Stimulated activated CD4-positive, alpha-beta T cell treated with anti-CD3 and anti-CD28 coated beads, Interleukin-2, amount 100 ng/mL, for 24 hours (primary cell): Measurements from ENCODE around the gene LRRC8E.
"Not testable (repeated sequence)": the region's sequence is repeated elsewhere in the genome, so short reads cannot be mapped to it uniquely, and the experiment has no call there.

ENCODE experiments used
- DNase-seq, 2 donors: peaks; one replicate each; pipeline ENCODE4 v3.0.0-alpha.2; 2020

Gene LRRC8E

GRCh38 chr19:7888826-7889217 lies 512 bp downstream of the LRRC8E start:
- no peak for DNase-seq

DNA sequence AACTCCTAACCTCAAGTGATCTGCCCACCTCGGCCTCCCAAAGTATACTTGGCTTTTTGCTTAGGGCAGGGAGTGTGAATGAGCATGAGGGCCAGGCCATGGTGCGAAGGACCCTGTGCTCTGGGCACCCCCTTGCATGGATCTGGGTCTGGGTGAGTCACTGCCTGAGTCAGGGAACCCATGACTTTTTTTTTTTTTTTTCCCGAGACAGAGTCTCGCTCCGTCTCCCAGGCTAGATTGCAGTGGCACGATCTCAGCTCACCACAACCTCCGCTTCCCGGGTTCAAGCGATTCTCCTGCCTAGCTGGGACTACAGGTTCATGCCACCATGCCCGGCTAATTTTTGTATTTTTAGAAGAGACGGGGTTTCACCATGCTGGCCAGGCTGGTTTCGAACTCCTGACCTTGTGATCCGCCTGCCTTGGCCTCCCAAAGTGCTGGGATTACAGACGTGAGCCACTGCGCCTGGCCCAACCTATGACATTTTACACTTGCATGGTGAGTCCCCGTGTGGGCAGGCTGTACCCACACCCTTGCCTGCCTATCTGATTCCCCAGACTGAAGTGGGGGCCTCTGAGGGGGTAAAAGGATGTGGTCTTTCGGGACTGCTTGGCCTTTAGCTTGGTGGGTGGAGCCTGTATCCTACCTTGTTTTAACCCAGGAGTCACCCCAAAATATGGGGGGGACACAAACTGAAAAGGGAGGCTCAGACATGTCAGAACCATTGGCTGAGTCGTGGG lies 5.2 kb downstream of the LRRC8E start:
- DNase-seq = not testable (repeated sequence)

DNA sequence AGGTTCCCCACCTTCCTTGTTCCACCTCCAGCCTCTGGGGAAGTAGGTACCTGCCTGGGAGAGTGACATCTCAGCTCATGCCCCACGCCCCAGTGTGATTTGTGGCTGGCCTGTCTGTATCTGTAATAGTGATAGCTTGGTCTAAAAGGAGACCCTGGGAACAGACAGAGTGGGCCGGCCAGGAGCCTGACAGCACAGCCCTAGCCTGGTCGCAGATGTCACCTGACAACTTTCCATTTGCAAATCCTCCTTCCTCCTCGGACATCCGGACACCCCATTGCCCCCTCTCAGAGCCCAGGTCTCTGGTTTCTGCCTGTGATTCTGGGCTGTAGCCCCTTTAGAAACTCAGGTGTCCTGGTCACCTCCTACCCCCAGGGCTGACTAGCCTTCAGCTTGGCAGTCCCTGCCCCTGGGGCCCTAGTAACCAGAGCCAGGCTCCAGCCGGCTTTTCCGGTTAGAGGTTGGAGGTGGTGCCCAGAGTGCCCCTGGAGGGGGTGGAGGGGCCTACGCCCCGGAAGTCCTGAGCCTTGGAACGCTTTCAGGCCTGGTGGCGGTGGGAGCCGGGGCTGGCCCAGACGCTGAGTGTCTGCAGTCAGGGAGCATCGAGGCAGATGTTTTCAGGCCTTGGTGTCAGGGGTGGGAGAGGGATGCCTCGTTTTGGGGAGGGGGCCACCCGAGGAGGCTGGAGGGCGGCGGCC lies 6.5 kb downstream of the LRRC8E start:
- no peak for DNase-seq

GRCh38 chr19:7895565-7895964 lies 7.3 kb downstream of the LRRC8E start:
- DNase-seq = no peak

GRCh38 chr19:7897292-7897691 lies 9.0 kb downstream of the LRRC8E start:
- no peak for DNase-seq

- no peak for DNase-seq
These were observed 10.7 kb downstream of the LRRC8E start for GRCh38 chr19:7898967-7899366.

- DNase-seq = no peak
These were observed 11.6 kb downstream of the LRRC8E start for GRCh38 chr19:7899751-7900378.

DNA sequence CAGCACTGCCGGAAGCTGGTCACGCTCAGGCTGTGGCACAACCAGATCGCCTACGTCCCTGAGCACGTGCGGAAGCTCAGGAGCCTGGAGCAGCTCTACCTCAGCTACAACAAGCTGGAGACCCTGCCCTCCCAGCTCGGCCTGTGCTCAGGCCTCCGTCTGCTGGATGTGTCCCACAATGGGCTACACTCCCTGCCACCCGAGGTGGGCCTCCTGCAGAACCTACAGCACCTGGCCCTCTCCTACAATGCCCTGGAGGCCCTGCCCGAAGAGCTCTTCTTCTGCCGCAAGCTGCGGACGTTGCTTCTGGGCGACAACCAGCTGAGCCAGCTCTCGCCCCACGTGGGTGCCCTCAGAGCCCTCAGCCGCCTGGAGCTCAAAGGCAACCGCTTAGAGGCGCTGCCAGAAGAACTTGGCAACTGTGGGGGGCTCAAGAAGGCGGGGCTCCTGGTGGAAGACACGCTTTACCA lies 12.1 kb downstream of the LRRC8E start:
- no peak for DNase-seq

DNA sequence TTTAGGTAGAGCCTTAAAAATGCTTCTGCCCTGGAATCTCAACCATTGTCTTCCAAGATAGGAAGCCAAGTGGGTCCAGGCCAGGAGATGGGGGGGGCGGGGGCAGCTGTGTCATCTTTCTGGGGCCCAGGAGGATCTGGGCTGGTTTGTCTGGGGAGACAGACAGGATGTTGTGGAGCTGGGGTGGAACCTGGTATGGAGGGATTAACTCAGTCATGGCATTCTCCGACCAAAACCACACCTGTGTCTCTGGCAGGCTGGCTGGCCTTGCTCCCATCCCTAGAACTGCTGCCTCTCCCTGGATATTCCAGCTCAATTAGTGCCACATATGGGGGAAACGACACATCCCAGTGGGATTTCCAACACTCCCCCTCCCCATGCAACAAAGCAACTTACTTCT lies 12.6 kb downstream of the LRRC8E start:
- no peak for DNase-seq

DNA sequence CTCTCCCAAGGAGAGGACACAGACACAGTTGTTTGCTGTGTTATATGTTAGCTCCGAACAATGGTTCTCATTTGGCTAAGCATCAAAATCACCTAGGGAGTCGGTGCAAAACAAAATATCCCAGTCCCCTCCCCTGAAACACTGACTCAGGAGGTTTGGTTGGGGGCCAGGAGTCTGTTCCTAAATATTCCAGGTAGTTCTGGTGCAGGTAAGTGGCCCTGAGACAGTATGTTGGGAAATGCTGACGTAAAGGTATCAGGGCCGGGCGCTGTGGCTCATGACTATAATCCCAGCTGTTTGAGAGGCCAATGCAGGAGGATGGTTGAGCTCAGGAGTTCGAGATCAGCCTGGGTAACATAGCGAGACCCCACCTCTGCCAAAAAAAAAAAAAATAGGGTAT lies 13.0 kb downstream of the LRRC8E start:
- no peak for DNase-seq

DNA sequence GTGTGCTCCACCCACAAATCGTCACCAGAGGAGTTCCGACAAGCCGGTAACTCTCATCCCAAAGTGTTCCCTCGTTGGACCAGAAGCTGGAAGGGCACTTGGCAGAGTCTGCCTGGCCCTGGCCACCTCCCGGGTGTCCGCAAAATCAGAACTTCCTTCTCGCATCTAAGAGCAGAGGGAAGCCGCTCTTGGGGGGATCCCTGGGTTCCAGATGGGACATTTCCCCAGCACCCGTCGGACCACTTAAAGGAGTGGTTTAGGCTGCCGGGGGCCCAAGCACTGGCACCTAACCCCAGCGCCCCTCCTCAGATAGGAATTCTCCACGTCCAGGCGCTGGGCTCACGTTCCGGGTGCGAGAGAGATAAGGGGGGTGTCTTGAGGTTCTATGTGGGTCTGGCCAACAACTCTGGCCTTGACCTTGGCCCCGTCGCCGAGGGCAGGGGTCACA lies 14.5 kb downstream of the LRRC8E start:
- DNase-seq = no peak

DNA sequence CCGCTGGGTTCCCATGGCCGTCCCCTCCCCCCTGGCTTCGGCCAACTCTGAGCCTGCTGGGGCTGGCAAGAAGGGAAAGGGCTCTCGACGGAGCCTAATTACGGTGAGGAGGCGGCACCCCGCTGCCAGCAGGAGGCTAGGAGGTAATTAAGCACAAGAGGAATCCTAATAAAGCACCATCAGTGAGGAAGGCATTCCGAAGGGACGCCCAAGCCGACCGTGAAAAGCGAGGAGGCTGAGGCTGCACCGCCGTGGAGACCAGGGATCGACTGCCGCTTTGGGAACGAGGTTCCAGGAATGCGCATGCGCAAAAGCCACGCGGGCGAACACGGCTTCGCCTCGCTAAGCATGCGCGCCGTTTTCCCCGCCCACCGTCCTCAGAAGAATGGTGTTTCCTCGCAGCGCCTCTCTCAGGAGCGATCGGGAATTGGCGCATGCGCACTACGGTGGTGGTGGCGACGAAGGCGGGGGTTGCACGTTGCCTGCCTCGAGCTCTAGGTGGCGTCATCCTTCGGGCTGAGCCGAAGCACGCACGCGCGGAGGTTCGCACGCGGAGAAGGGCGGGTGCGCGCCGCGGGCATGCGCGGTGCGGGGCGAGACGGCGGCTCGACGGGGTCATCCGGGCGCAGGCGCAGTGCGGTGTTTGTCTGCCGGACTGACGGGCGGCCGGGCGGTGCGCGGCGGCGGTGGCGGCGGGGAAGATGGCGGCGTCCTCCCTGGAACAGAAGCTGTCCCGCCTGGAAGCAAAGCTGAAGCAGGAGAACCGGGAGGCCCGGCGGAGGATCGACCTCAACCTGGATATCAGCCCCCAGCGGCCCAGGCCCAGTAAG lies 15.1 kb downstream of the LRRC8E start, which contains the start of gene MAP2K7:
MAP2K7 (plus strand) TSS at position 634 of the 830 bp plus-strand sequence; CDS start at position 702, 68 bp downstream.
- DNase-seq = peak; percentile 100

DNA sequence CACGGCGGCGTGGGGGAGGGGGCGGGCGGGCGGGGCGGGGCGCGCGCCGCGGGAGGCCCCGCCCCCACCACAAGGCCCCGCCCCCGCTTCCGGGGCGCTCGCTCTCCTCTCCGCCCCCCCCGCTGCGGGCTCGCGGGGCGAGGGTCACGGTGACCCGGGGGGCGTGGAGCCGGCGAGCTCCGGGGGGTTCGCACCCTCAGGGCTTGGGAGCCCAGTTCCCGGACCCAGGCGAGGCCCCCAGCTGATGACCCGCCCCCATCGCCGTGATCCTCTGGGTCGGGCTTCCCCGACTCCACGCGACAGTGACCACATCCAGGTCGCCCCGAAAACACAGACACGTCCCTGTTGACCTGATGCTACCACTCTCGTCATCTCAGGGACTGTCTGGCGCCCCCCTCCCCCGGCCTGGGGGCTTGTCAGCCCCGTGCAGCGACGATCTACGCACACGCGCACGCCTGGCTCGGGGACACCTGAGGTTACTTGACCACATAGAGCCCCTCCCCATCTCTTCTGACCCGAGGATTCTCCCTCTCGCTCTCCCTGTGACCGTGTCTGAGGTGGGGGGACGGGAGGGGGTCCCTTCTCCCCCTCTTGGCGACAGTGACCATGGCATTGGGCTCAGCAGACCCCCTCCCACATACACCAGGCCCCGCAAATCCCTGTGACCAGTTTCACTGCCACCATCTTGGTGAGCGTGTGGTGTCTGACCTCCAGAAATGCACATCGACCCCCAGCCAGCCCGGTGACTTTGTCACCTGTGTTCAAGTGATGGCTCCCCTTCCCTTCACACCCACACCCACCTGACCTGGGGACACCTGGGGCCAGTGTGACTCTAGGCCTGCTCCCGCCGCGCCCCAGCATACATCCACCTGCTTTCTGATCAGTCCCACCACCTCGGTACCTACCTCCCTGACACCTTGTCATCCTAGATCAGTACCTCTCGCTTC lies 16.0 kb downstream of the LRRC8E start:
- no peak for DNase-seq

DNA sequence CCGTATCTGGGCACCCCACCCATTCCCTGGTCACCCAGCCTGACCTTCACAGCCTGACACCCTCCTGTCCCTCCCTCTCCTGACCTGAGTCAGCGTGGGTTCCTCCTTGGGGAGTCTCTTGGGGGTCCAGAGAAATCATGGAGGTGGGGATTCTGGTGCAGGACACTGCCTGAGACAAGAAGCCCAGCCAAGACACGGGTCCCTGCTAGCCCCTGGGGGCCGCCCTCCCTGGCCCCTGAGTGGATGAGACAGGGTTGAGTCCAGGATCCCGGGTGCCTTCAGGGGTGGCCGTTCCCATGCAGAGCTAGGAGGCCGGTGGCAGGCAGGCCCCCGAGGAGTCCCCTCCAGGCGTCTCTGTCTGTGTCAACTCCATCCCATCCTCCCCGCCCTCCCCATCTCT lies 17.0 kb downstream of the LRRC8E start:
- no peak for DNase-seq

- DNase-seq = no peak
These were observed 17.5 kb downstream of the LRRC8E start for GRCh38 chr19:7905859-7906258.

DNA sequence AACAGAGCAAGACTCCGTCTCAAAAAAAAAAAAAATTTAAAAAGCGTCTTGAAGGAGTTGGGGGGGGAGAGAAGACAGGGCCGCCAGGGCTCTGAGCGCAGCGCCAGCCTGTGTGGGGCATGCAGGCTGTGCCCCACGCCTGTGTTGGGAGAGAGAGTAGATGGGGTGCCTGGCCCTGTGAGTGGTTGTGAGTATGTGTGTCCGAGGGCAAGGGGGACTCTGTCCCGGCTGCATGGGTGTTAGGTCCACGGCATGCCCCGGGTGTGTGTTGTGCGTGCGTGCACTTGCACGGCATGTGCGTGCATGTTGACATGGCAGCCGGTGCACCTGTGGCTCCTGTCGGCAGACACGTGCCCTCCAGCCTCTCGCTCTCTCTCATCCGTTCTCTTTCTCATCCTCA lies 18.8 kb downstream of the LRRC8E start:
- DNase-seq = no peak

- DNase-seq = no peak
These were observed 19.2 kb downstream of the LRRC8E start for GRCh38 chr19:7907544-7907943.

DNA sequence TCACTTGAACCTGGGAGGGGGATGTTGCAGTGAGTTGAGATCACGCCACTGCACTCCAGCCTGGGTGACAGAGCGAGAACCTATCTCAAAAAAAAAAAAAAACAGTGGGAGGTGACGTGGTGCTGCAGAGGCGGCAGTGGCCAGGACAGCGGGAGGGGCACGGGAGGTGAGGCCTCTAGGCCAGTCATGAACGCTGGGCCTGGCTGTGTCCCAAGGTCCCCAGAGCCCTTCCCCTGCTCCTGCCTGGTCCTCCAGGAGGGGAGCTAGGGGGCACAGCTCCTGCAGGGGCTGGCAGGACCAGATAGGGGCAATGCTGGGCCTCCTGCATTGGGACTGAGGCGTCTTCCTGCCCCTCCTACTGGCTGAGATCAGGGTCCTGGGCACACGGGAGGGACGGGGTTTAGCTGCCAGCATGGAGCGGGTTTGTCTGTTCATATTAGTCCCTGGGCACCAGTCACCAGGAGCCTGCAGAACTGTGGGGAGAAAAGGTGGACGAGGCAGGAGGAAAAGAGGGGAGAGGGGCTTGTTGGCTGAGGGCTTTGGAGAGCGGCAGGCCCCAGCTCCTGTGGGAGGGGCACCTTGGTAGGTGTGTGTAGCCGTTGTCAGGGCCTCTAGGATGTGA lies 19.9 kb downstream of the LRRC8E start:
- no peak for DNase-seq

DNA sequence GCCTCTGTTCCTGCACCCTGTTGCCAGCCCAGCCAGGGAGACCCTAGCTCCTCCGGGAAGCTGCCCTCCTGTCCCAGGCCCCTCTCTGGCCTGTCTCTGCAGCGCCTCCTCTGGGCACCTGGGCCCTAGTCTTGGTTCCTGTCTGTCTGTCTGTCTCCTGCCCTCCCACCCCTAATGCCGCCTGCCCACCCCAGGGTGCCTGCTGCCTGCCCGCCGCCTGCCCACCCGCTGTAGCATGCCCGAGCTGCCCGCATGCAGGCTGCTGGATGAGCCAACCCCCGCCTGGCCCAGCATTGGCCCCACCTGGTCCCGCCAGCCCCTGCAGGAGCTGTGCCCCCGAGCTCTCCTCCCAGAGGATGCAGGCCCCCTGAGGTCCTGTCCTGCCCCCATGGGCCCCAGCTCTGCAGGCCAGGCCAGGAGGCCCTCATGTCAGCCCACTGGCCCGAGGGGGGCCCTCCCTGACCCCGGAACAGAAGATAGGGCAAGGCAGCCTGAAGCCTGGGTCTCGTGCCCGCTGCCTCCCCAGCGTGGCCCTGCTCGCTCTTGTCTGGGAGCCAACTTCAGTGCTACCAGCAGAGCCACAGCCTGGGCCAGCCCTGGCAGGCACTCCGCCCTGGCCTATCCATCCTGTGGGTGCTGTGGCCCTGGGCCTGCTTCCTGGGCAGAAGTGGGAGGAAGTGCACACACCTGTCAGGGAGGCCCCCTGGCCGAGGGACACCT lies 20.6 kb downstream of the LRRC8E start:
- DNase-seq = no peak

DNA sequence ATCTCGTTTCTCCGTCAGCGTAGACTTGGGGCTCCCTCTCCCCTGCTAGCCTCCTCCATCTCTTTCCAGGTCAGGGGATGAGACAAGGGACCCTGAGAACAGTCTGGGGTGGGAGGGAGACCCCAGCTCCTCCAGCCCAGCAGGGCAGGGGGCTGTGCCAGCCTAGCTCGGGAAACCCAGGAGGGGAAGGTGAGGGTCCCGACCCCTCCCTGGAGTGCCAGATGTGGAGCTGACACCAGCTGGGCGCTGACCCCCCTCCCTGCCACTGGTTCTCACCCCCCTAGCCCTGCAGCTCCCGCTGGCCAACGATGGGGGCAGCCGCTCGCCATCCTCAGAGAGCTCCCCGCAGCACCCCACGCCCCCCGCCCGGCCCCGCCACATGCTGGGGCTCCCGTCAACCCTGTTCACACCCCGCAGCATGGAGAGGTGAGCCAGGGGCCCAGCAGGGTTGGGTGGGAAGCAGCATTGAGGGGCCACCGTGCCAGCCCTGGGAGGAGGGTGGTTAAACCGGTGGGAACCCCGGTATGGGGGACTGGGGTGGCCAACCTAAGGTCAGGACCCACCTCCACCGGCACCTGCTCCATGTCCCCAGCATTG lies 21.3 kb downstream of the LRRC8E start:
- DNase-seq = no peak
